ENCODE results near the gene TRIM62.

GRCh38 chr1:33096363-33097005, 85.4 kb downstream of the TRIM62 start:
- TF ChIP-seq CTCF (IDR thresholded peaks at IDR 0.05; ENCODE audit: borderline replicate concordance, extremely low read depth, low read length, poor library complexity, severe bottlenecking), result no peak
- no peak for TF ChIP-seq EZH2 (IDR thresholded peaks at IDR 0.05; ENCODE audit: borderline replicate concordance, low read depth, low read length, severe bottlenecking)

All from DND-41 (cell line).